ENCODE measurements around the gene JARID2.

DNA sequence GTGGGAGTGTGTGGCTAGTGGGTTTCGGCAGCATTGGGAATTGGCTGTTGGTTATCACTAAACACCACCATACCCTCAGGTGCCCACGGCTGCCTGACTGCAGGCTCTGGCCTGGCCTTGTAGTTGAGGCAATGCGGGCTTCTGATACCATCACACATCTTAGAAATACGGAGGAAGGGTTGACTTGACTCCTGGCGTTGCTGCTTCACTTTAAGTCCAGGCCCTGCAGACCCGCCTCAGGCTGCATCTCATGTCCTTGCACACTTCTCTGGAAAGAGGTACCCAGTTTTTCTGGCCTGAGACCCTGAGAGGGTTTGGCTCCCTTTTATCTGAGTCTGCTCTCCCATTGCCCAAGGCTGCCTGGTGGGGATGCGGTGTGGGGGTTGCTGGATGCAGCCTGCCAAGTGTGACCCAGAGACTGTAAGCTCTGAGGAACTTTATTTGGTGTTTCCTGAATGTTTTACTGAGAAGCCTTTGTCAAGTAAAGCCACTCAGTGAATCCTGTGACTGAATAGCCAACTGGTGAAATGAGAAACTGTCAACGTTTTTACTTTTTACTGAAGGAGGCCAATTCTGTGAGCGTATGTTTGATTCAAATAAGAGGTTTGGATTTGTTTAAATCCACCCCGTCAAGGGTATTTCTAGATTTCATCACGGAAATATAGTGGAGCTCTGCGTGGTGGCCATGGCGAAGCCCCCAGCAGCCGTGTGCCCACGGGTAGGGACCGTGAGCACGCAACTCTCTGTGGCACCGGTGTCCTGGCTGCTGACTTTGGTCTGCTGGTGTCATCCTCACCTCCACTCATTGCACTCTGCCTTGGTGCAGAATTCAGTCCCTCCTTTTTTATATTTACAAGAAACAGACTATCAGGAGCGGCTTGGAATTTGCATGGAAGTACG, 256.8 kb downstream of the JARID2 start:
- TF ChIP-seq, protein P1, sequence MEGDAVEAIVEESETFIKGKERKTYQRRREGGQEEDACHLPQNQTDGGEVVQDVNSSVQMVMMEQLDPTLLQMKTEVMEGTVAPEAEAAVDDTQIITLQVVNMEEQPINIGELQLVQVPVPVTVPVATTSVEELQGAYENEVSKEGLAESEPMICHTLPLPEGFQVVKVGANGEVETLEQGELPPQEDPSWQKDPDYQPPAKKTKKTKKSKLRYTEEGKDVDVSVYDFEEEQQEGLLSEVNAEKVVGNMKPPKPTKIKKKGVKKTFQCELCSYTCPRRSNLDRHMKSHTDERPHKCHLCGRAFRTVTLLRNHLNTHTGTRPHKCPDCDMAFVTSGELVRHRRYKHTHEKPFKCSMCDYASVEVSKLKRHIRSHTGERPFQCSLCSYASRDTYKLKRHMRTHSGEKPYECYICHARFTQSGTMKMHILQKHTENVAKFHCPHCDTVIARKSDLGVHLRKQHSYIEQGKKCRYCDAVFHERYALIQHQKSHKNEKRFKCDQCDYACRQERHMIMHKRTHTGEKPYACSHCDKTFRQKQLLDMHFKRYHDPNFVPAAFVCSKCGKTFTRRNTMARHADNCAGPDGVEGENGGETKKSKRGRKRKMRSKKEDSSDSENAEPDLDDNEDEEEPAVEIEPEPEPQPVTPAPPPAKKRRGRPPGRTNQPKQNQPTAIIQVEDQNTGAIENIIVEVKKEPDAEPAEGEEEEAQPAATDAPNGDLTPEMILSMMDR (IDR thresholded peaks at IDR 0.05), result no peak
- TF ChIP-seq SIN3A (IDR thresholded peaks at IDR 0.05; ENCODE audit: borderline replicate concordance, insufficient read depth, low read depth, low read length), result no peak
